ENCODE data around the gene XIAP. TPM values are rescaled to one million over a fixed set of nuclear protein-coding genes. Genes with fewer than 3 reads are reported as not detected.
"Not testable (repeated sequence)": the region's sequence is repeated elsewhere in the genome, so short reads cannot be mapped to it uniquely, and the experiment has no call there.

The XIAP gene
- total RNA-seq: 11.0 TPM

DNA sequence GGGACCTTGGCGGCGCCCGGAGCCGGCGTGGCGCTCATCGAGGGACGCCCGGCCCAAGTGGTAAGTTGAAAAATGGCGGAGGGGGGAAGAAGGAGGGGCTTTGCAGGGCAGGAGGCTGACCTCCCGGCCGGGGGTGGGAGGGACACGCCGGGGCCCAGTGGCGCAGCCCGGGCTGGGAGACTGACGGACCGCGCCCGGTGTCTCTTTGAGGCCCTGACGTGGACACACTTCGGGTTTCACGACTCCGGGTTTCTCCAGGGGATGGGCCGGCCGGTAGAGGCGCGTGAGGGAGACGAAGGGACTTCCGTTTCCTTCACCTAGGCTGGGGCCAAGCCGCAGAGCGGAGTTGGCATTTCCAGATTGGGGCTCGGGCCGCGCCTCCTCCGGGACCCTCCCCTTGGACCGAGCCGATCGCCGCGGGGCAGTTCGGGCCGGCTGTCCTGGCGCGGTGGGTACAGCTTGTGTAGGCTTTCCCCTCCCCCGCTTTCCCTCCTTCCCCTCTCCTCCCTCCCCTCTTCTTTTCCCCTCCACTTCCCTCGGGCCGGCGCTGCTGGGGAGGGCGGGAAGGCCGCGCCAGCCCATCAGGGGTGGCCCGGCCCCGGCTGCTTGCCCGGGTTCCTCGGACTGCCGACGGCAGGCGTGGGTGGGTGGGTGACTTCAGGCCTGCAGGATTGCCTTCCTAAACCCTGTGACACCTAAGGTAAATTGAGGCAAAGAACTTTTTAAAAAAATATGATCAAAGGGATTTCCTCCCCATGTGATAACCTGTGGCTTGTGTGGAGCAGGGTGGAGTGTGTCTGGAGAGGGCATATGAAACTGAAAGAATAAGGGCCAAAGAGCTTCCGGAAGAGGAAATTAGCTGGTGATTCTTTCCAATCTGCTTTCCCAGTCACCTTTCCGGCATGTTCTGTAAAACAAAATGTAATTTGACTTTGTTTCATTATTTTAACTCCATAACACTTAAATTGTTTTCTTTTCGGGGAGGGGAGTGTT lies at the start of gene XIAP:
XIAP (plus strand) TSS at position 208 of the 993 bp plus-strand sequence. CDS start 25,610 bp downstream, outside the sequence.
- peak; percentile 44 to 84 (median 81) for DNase-seq (ENCODE audit: low read depth in 2 of 3, low spot score in 2 of 3)

GRCh38 chrX:123814343-123814742 lies 45.5 kb upstream of the XIAP start:
- no peak for DNase-seq (ENCODE audit: low read depth in 2 of 3, low spot score in 2 of 3)

DNA sequence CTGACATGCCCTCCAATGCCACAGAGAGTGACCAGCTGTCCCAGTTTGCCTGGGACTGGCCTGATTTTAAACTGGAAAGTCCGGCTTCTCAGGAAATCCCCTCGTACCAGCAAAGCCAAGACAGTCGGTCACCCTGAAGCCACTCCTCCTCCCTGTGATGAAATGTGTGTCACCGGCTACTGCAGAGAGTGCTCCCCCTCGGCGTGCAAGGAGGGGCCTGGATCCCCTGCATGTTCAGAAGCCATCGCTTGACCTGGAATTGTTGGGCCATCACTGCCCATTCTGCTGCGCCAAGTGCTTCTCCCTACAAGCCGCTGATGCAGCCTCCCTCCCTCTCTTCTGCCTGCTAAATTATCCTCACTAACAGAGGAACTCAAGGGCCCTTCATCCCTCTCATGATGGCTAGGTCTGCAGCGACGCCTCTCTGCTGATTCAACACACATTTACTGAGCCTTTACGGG lies 44.9 kb upstream of the XIAP start:
- not testable (repeated sequence) for DNase-seq (ENCODE audit: low read depth in 2 of 3, low spot score in 2 of 3)

GRCh38 chrX:123817288-123817894 lies 42.5 kb upstream of the XIAP start:
- no peak for DNase-seq (ENCODE audit: low read depth in 2 of 3, low spot score in 2 of 3)

GRCh38 chrX:123818243-123818642 lies 41.6 kb upstream of the XIAP start:
- DNase-seq (ENCODE audit: low read depth in 2 of 3, low spot score in 2 of 3): no peak

GRCh38 chrX:123822965-123823364 lies 36.9 kb upstream of the XIAP start:
- no peak for DNase-seq (ENCODE audit: low read depth in 2 of 3, low spot score in 2 of 3)

DNA sequence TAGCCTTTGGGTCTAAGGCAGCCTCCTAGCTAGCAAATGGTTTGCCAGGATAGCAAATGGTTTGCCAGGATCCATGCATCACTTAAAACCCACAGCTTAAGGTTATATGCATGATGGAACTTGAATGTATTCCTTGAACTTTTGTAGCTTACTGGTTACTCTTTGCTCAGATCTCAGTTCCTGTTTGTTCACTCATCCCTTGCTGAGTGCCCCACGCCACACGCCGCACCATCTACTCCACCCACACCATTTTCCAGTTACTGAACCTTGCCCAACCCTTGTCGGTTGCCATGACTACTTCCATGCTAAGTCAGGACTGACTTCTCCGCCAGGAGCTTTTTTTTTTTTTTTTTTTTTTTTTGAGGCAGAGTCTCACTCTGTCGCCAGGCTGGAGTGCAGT lies 29.5 kb upstream of the XIAP start:
- DNase-seq (ENCODE audit: low read depth in 2 of 3, low spot score in 2 of 3): no peak

DNA sequence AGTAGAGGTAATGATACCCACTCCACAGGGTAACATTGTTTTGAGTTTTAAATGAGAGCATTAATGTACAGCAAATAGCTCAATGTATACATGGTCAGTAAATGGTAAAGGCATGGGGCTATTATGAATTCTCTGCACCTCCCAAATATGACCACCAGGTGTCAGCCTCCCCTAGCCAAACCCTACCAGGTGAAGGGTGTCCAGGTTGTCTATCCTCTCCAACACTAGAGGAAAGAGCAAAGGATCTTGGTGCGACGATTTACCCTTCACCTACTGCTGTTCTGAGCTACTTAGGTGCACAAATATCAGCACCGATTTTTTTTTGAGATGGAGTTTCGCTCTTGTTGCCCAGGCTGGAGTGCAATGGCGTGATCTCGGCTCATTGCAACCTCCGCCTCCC lies 26.5 kb upstream of the XIAP start:
- peak; percentile 29 to 69 (median 32) for DNase-seq (ENCODE audit: low read depth in 2 of 3, low spot score in 2 of 3)

DNA sequence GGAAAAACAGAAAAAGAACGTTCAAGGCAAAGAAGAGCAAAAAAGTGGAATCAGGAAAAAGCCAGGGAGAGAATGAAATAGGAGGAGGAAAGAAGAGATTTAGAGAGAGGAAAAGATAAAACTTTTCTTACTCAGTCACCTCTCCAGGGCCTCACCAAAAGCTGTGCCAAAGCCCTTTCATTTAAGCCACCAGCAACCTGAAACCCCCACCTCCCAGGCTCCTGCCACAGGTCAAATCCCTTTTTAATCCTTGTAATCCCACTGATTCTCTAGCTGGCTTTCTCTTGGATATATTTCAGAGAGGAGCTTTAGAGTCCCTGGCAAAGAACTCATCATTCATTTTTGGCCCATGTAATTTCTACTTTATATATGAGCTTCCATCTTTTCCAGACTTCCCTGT lies 25.7 kb upstream of the XIAP start:
- DNase-seq (ENCODE audit: low read depth in 2 of 3, low spot score in 2 of 3): no peak

DNA sequence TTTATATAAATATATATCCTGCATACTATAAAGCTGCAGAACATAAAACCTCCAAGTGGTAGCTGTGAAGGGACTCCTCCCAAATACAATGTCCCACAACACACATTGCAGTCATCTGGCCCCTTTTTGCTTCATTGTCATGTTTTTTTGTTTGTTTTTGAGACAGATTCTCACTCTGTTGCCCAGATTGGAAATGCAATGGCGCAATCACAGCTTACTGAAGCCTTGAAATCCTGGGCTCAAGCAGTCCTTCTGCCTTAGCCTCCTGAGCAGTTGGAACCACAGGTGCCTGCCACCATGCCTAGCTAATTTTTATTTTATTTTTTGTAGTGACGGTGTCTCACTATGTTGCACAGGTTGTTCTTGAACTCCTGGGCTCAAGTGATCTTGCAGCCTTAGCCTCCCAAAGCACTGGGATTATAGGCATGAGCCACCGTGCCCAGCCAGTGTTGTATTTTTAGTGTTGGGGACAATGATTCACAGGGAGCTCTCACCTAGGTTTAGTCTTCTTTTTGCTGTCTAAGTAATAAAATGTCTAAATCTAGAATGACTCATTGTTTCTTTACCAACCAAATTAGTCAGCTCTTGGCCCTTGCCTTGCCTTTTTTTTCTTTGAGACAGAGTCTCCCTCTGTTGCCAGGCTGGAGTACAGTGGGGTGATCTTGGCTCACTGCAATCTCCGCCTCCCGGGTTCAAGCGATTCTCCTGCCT lies 24.0 kb upstream of the XIAP start:
- no peak for DNase-seq (ENCODE audit: low read depth in 2 of 3, low spot score in 2 of 3)

DNA sequence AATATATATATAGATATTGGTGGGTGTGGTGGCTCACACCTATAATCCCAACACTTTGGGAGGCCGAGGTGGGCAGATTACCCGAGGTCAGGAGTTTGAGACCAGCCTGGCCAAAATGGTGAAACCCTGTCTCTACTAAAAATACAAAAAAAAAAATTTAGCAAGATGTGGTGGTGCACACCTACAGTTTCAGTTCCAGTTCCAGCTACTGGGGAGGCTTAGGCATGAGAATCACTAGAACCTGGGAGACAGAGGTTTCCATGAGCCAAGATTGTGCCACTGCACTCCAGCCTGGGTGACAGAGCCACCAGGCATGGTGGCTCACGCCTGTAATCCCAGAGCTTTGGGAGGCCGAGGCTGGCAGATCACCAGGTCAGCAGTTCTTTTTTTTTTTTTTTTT lies 14.7 kb upstream of the XIAP start:
- DNase-seq (ENCODE audit: low read depth in 2 of 3, low spot score in 2 of 3): not testable (repeated sequence)

- DNase-seq (ENCODE audit: low read depth in 2 of 3, low spot score in 2 of 3): no peak
These were observed 13.2 kb upstream of the XIAP start for GRCh38 chrX:123846577-123847038.

DNA sequence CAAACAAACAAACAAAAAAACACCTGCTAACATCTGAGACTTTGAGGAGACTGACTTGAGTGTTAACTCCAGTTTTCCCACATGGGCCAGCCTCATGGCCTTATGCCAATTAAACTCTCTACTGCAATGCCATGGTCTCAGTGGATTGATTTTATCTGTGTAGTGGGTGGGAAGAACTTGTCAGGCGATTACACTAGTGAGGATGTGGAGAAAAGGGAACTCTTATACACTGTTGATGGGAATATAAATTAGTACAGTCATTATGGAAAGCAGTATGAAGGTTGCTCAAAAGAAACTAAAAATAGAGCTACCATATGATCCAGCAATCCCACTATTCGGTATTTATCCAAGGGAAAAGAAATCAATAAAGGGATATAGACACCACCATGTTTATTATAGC lies 12.8 kb upstream of the XIAP start:
- no peak for DNase-seq (ENCODE audit: low read depth in 2 of 3, low spot score in 2 of 3)

GRCh38 chrX:123849096-123849495 lies 10.8 kb upstream of the XIAP start:
- no peak for DNase-seq (ENCODE audit: low read depth in 2 of 3, low spot score in 2 of 3)

GRCh38 chrX:123849906-123850305 lies 9.9 kb upstream of the XIAP start:
- DNase-seq (ENCODE audit: low read depth in 2 of 3, low spot score in 2 of 3): not testable (repeated sequence)

DNA sequence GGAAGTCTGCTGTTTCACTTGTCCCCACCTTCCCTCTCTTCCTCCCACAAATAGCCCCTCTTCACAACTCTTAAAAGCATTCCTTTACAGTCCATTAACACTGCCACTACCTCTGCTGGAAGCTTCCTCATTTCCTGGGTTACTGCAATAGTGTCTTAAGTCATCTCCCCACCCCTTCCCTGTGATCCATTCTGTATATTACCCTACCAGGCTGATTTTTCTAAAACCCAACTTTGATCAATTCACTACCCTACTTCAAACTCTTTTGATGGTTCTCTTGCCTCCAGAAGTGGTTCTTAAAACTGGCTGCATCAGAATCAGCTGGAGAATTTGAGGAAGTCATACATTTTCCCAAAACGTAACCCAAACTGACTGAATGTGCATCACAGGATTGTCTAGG lies 8.8 kb upstream of the XIAP start:
- no peak for DNase-seq (ENCODE audit: low read depth in 2 of 3, low spot score in 2 of 3)

GRCh38 chrX:123854329-123854728 lies 5.5 kb upstream of the XIAP start:
- no peak for DNase-seq (ENCODE audit: low read depth in 2 of 3, low spot score in 2 of 3)

DNA sequence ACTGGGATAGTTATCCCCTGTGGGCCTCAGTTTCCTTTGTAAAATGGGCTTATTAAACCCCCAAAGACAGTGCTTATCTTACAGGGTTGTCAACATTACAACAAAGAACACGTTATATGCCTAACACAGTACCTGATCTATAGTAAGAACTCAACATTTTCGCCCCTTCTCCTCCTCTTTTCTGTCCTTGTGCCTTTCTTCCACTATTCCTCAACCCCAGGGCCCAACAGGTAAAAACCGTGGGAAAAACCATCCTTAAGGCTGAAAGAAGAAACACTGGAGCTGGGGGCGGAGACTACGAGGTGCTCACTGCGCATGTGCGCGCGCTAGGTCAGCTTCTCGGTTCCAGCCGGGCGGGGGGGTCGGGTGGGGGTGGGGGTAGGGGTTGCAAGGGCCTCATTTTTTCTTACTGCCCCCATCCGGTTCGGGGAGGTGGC lies 426 bp upstream of the XIAP start:
- peak in 1 of 3 donors; percentile 40 for DNase-seq (ENCODE audit: low read depth in 2 of 3, low spot score in 2 of 3)

- DNase-seq (ENCODE audit: low read depth in 2 of 3, low spot score in 2 of 3): peak in 1 of 3 donors; percentile 13
These were observed 1.1 kb downstream of the XIAP start for GRCh38 chrX:123860983-123861382.

DNA sequence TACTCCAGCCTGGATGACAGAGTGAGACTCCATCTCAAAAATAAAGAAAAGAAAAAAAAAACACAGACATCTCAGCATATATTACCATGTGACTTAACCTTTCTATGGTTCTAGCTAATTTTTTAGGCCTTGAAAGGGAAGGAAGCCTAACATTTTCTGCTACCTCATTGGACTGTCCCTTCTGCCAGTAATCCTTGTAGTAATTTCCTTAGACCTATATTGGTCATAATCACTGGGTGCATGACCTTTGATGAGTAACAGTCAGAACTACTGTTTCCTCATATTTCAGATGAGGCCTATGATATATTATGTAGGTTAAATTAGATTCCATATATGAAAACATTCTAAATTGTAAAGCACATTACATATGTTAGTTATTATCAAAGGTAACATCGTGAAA lies 9.6 kb downstream of the XIAP start:
- DNase-seq (ENCODE audit: low read depth in 2 of 3, low spot score in 2 of 3): no peak

DNA sequence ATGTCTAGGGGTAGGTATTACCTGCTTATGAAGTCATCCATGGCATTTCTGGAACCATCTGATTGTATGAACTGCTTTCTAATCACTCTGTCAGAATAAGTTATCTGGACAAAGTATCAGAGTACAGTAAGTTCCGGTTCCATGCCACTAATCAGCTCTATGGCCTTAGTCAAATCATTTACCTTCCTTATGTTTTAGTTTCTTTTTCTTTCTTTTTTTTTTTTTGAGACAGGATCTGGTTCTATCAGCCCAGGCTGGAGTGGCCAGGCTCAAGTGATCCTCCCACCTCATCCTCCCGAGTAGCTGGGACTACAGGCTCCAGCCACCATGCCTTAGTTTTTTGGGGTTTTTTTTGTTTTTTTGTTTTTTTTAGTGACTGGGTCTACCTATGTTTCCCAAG lies 11.5 kb downstream of the XIAP start:
- no peak for DNase-seq (ENCODE audit: low read depth in 2 of 3, low spot score in 2 of 3)

All from hematopoietic multipotent progenitor cell (in vitro differentiated cells).